IMR-90 (cell line): Measurements from ENCODE around the gene S100A6. TPM values are rescaled to one million over a fixed set of nuclear protein-coding genes. Genes with fewer than 3 reads are reported as not detected.

ENCODE experiments used
- FOS ChIP-seq: fragments of 150-350 bp; IDR thresholded peaks from 2 replicates; pipeline ENCODE4 v1.6.1; 2016; ENCODE audit warnings: low read depth, low read length
- POLR2A ChIP-seq: IDR thresholded peaks from 2 replicates; pipeline ENCODE4 v1.6.1; 2012; ENCODE audit warnings: mild to moderate bottlenecking, low read depth, low read length
- RFX5 ChIP-seq: IDR thresholded peaks from 2 replicates; pipeline ENCODE4 v1.8.0; 2012; ENCODE audit warnings: low read depth, mild to moderate bottlenecking, low read length, moderate library complexity
- SMC3 ChIP-seq: fragments of 150-350 bp; IDR thresholded peaks from 2 replicates; pipeline ENCODE4 v1.6.1; 2016; ENCODE audit warnings: low read depth, mild to moderate bottlenecking, antibody characterized with exemption, low read length, moderate library complexity
- polyA plus RNA-seq, 3 experiments: library from polyadenylated mRNA; depleted of rRNA; stranded (reverse); fragments of >200 nt; gene quantifications; 2 replicates each; pipeline ENCODE4 v1.2.3, GENCODE V29; 2012; ENCODE audit warnings: low replicate concordance in 1 of 3
- total RNA-seq: library from RNA; depleted of rRNA; stranded (reverse); fragments of >200 nt; gene quantifications from 2 replicates; pipeline ENCODE4 v1.2.3, GENCODE V29; 2012
- TF ChIP-seq, protein P1 (sequence below): fragments of 150-350 bp; IDR thresholded peaks from 2 replicates; pipeline ENCODE4 v1.6.1; 2017; ENCODE audit warnings: mild to moderate bottlenecking, antibody characterized with exemption, low read length, low read depth

S100A6 gene
- total and polyA plus RNA-seq, 2 of the 4 experiments (the other 2 are of a cell fraction), result 373 to 1,755 TPM

DNA sequence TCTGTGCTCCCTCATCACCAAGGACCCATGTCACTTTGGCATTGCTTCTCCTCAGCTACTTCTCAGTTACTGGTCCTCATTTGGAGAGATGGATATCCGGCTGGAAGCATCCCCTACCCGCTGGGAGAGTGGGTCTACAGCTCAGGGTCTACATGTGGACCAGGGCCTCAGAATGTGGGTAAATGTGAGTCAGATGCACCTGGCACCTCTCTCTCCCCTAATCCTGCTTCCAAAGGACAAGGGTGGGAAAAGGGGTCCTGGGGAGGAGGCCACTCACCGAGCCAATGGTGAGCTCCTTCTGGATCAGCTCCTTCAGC, 908 bp downstream of the S100A6 start (continued):
- TF ChIP-seq, protein P1, sequence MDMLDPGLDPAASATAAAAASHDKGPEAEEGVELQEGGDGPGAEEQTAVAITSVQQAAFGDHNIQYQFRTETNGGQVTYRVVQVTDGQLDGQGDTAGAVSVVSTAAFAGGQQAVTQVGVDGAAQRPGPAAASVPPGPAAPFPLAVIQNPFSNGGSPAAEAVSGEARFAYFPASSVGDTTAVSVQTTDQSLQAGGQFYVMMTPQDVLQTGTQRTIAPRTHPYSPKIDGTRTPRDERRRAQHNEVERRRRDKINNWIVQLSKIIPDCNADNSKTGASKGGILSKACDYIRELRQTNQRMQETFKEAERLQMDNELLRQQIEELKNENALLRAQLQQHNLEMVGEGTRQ, result no peak
- TF ChIP-seq POLR2A (no peak), FOS (no peak), SMC3 (no peak), RFX5 (no peak)
